Measurements from ENCODE around the gene KCNE1. TPM values are rescaled to one million over a fixed set of nuclear protein-coding genes. Genes with fewer than 3 reads are reported as not detected.
A peak's percentile ranks its signal among the peaks of the same experiment; 100 is the strongest.
"Not testable (repeated sequence)": the region's sequence is repeated elsewhere in the genome, so short reads cannot be mapped to it uniquely, and the experiment has no call there.

Gene KCNE1
- total and polyA plus RNA-seq, 10 of the 15 experiments (the other 5 are each of a cell fraction or from before 2014, with no cell fraction given): 0.06 to 0.18 (median 0.09) TPM; not detected in 5

DNA sequence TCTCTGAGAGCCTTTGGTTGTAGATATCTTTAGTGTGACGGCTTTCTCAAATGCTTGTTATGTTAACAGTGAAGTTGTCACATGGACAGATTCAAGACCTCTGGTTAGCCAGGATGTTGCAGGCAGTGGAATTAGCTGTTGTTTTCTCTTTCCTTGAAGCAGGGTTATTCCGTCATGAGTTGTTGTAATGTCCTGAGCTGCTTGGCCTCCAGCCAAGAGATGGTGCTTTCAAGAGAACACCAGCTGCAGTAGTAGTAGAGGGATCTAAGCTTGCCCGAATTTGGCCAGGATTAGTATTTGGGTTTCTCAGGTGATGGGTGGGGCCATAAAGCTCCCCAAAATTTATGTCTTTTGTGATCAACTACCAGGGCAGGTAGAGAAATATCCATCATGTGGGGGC is 13.4 kb downstream of the KCNE1 start:
- Histone ChIP-seq H3K4me1 (ENCODE audit: control insufficient read depth, insufficient read depth, low read length) (no peaks in the 10 kb centered on the region), H3K9ac (ENCODE audit: control insufficient read depth, insufficient read depth, low read length) (no peak overlapping the region), H4K20me1 (ENCODE audit: control insufficient read depth, insufficient read depth) (no peaks in the 10 kb centered on the region), H2AFZ (ENCODE audit: control insufficient read depth, low read depth, low read length) (no peak overlapping the region), H3K4me2 (ENCODE audit: control insufficient read depth, insufficient read depth) (no peak overlapping the region), H3K79me2 (ENCODE audit: control insufficient read depth, insufficient read depth, low read length) (no peaks in the 10 kb centered on the region), H3K9me3 (replicated peaks; ENCODE audit: control insufficient read depth, insufficient read depth, low read length) (no peaks in the 10 kb centered on the region; the same call in 2 of the 3 replicates), H3K27ac (ENCODE audit: control insufficient read depth, insufficient read depth) (no peak overlapping the region), H3K36me3 (ENCODE audit: control insufficient read depth in 2 of 2, insufficient read depth in 2 of 2, low read length in 1 of 2) (no peaks in the 10 kb centered on the region), H3K4me3 (no peak overlapping the region), H3K27me3 (replicated peaks in 1 of 2; ENCODE audit: control insufficient read depth in 2 of 2, insufficient read depth in 2 of 2, low read length in 1 of 2) (no peaks in the 10 kb centered on the region)
- no peak for ATAC-seq
- 69% methylated on average over 3 of the region's 3 CpGs for WGBS (ENCODE audit: insufficient coverage, insufficient replicate concordance, low lambda C conversion rate, missing lambda C conversion rate)
- CTCF ChIA-PET: interaction anchor here (1.1 to 1.6 kb wide), 4 partner anchors 11 to 133 kb away, joined by 3 to 5 read pairs (median 4); no protein-coding TSS in a partner anchor
- no TSS peak for BruUV-seq (replicated peaks)
- RAD21 ChIA-PET (ENCODE audit: unreplicated experiment): interaction anchor here (1.5 kb wide), 1 partner anchor 104 kb away, joined by 3 read pairs; no protein-coding TSS in a partner anchor
- TF ChIP-seq POLR2AphosphoS5 (IDR thresholded peaks at IDR 0.05; ENCODE audit: low read length) (no peak), FOXM1 (IDR thresholded peaks at IDR 0.05; ENCODE audit: low read depth, low read length) (no peak)
- intact Hi-C loops (cut with micrococcal nuclease; ENCODE audit: unreplicated experiment): no loop called here
- in situ Hi-C loops (cut with MboI): no loop called here
- SMC1A ChIA-PET (ENCODE audit: uncharacterized antibody, unreplicated experiment): interaction anchor here (1.0 to 1.7 kb wide), 3 partner anchors 9 to 104 kb away, joined by 3 to 4 read pairs (median 3); no protein-coding TSS in a partner anchor
- no peak for FAIRE-seq
- POLR2A ChIA-PET: no interaction called here
- no peak for DNase-seq (ENCODE audit: low read depth, low spot score)

- H3K4me3 ChIP-seq; in situ Hi-C loops (cut with MboI); RAD21 ChIA-PET (ENCODE audit: unreplicated experiment); H3K27ac ChIP-seq (ENCODE audit: control insufficient read depth, insufficient read depth); H3K4me2 ChIP-seq (ENCODE audit: control insufficient read depth, insufficient read depth); H3K9me3 ChIP-seq (replicated peaks; ENCODE audit: control insufficient read depth, insufficient read depth, low read length); H3K4me1 ChIP-seq (ENCODE audit: control insufficient read depth, insufficient read depth, low read length); H3K9ac ChIP-seq (ENCODE audit: control insufficient read depth, insufficient read depth, low read length); ATAC-seq; BruUV-seq (replicated peaks); H3K36me3 ChIP-seq (ENCODE audit: control insufficient read depth in 2 of 2, insufficient read depth in 2 of 2, low read length in 1 of 2); H2AFZ ChIP-seq (ENCODE audit: control insufficient read depth, low read depth, low read length); DNase-seq (ENCODE audit: low read depth, low spot score); SMC1A ChIA-PET (ENCODE audit: uncharacterized antibody, unreplicated experiment); H4K20me1 ChIP-seq (ENCODE audit: control insufficient read depth, insufficient read depth); H3K27me3 ChIP-seq (replicated peaks in 1 of 2; ENCODE audit: control insufficient read depth in 2 of 2, insufficient read depth in 2 of 2, low read length in 1 of 2); H3K79me2 ChIP-seq (ENCODE audit: control insufficient read depth, insufficient read depth, low read length); POLR2A ChIA-PET; intact Hi-C loops (cut with micrococcal nuclease; ENCODE audit: unreplicated experiment); CTCF ChIA-PET: not testable (repeated sequence)
- FAIRE-seq: peak; percentile 56
- no CpG with 5 or more reads among the region's 5 CpGs for WGBS (ENCODE audit: insufficient coverage, insufficient replicate concordance, low lambda C conversion rate, missing lambda C conversion rate)
Observed at GRCh38 chr21:34483854-34484253, 28.2 kb downstream of the KCNE1 start.

GRCh38 chr21:34483435-34483834 is 28.6 kb downstream of the KCNE1 start:
- H3K4me2 ChIP-seq (ENCODE audit: control insufficient read depth, insufficient read depth); H3K9me3 ChIP-seq (replicated peaks; ENCODE audit: control insufficient read depth, insufficient read depth, low read length); H3K27me3 ChIP-seq (replicated peaks in 1 of 2; ENCODE audit: control insufficient read depth in 2 of 2, insufficient read depth in 2 of 2, low read length in 1 of 2); H3K36me3 ChIP-seq (ENCODE audit: control insufficient read depth in 2 of 2, insufficient read depth in 2 of 2, low read length in 1 of 2); DNase-seq (ENCODE audit: low read depth, low spot score); H3K4me3 ChIP-seq; H3K27ac ChIP-seq (ENCODE audit: control insufficient read depth, insufficient read depth); FAIRE-seq; RAD21 ChIA-PET (ENCODE audit: unreplicated experiment); BruUV-seq (replicated peaks); H3K4me1 ChIP-seq (ENCODE audit: control insufficient read depth, insufficient read depth, low read length); ATAC-seq; H2AFZ ChIP-seq (ENCODE audit: control insufficient read depth, low read depth, low read length); H4K20me1 ChIP-seq (ENCODE audit: control insufficient read depth, insufficient read depth); CTCF ChIA-PET; H3K79me2 ChIP-seq (ENCODE audit: control insufficient read depth, insufficient read depth, low read length); POLR2A ChIA-PET; in situ Hi-C loops (cut with MboI); SMC1A ChIA-PET (ENCODE audit: uncharacterized antibody, unreplicated experiment); intact Hi-C loops (cut with micrococcal nuclease; ENCODE audit: unreplicated experiment); H3K9ac ChIP-seq (ENCODE audit: control insufficient read depth, insufficient read depth, low read length): not testable (repeated sequence)
- no CpG with 5 or more reads among the region's 3 CpGs for WGBS (ENCODE audit: insufficient coverage, insufficient replicate concordance, low lambda C conversion rate, missing lambda C conversion rate)

GRCh38 chr21:34467333-34467732 is 44.7 kb downstream of the KCNE1 start:
- RAD21 ChIA-PET (ENCODE audit: unreplicated experiment); H3K9me3 ChIP-seq (replicated peaks; ENCODE audit: control insufficient read depth, insufficient read depth, low read length); FAIRE-seq; POLR2A ChIA-PET; H3K4me2 ChIP-seq (ENCODE audit: control insufficient read depth, insufficient read depth); in situ Hi-C loops (cut with MboI); H3K79me2 ChIP-seq (ENCODE audit: control insufficient read depth, insufficient read depth, low read length); intact Hi-C loops (cut with micrococcal nuclease; ENCODE audit: unreplicated experiment); CTCF ChIA-PET; H3K9ac ChIP-seq (ENCODE audit: control insufficient read depth, insufficient read depth, low read length); H4K20me1 ChIP-seq (ENCODE audit: control insufficient read depth, insufficient read depth); DNase-seq (ENCODE audit: low read depth, low spot score); H3K4me1 ChIP-seq (ENCODE audit: control insufficient read depth, insufficient read depth, low read length); H2AFZ ChIP-seq (ENCODE audit: control insufficient read depth, low read depth, low read length); H3K27me3 ChIP-seq (replicated peaks in 1 of 2; ENCODE audit: control insufficient read depth in 2 of 2, insufficient read depth in 2 of 2, low read length in 1 of 2); H3K36me3 ChIP-seq (ENCODE audit: control insufficient read depth in 2 of 2, insufficient read depth in 2 of 2, low read length in 1 of 2); BruUV-seq (replicated peaks); ATAC-seq; SMC1A ChIA-PET (ENCODE audit: uncharacterized antibody, unreplicated experiment); H3K27ac ChIP-seq (ENCODE audit: control insufficient read depth, insufficient read depth); H3K4me3 ChIP-seq: not testable (repeated sequence)
- no CpG with 5 or more reads among the region's 3 CpGs for WGBS (ENCODE audit: insufficient coverage, insufficient replicate concordance, low lambda C conversion rate, missing lambda C conversion rate)

All from GM12878 (cell line).